Measurements from ENCODE around the gene SLC16A7. TPM values are rescaled to one million over a fixed set of nuclear protein-coding genes. Genes with fewer than 3 reads are reported as not detected.
A peak's percentile ranks its signal among the peaks of the same experiment; 100 is the strongest.

Gene SLC16A7
- total RNA-seq, 1 donor from 2014 or later, result 10.0 TPM

DNA sequence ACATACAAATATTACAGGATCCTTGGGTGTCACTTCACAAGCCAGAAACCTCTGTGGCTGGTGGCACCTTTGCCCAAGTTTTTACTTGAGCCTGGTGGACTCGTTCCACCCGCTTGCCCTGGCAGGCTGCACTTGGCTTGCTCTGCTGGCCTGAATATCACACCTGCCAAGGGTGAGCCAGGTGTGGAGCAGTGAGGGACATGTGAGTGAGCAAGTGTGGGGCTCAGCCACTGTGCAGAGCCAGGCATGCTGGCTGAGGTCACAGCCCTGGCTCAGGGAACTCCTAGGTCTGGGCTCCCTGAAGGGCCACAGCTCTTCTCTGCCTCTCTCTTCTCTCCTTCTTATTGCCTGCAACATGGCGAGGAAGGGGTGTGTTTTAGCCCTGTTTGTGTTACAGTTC lies 82.0 kb downstream of the SLC16A7 start:
- no peaks in the 10 kb centered on the region for H3K27me3 ChIP-seq (ENCODE audit: control insufficient read depth, insufficient read depth, low read length)
- TF ChIP-seq, protein P1, sequence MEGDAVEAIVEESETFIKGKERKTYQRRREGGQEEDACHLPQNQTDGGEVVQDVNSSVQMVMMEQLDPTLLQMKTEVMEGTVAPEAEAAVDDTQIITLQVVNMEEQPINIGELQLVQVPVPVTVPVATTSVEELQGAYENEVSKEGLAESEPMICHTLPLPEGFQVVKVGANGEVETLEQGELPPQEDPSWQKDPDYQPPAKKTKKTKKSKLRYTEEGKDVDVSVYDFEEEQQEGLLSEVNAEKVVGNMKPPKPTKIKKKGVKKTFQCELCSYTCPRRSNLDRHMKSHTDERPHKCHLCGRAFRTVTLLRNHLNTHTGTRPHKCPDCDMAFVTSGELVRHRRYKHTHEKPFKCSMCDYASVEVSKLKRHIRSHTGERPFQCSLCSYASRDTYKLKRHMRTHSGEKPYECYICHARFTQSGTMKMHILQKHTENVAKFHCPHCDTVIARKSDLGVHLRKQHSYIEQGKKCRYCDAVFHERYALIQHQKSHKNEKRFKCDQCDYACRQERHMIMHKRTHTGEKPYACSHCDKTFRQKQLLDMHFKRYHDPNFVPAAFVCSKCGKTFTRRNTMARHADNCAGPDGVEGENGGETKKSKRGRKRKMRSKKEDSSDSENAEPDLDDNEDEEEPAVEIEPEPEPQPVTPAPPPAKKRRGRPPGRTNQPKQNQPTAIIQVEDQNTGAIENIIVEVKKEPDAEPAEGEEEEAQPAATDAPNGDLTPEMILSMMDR (IDR thresholded peaks at IDR 0.05; ENCODE audit: insufficient read depth, low read length, severe bottlenecking), result no peak
- DNase-seq (ENCODE audit: low read depth), result no peak
- FAIRE-seq, result no peak
- no peaks in the 10 kb centered on the region for H3K36me3 ChIP-seq (ENCODE audit: control insufficient read depth, insufficient read depth, low read length)
- no peak overlapping the region for H3K4me3 ChIP-seq (ENCODE audit: low read depth, low read length)

DNA sequence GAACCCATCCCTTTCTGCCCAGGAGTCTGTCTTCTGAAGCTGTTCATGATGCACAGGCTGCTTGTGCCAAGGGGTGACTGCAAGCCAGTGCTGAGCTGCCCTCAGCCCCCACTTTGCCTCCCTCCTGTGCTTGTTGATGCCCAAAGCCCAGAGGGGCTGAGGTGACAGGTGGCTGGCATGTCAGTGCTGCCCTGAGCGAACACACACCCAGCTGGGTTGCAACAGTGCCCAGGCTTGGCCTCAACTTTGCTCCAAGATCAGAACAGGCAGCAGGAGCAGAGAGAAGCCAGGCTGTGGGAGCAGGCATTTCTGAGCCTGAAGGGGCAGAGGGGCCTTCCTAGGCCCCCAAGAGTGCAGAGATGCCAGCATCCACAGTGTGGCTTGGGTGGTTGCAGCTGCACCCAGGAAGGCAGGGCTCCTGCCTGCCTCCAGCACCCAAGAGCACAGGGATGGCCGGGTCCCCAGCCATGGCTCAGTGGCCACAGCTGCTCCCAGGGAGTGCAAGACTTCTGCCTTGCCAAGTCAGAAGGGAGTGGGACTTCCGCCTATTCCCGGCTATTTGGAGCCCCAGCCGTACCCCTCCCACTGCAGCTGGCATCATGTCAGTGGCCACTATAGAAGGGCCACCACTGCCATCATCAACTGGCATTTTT lies 83.1 kb downstream of the SLC16A7 start:
- DNase-seq (ENCODE audit: low read depth), result no peak
- Histone ChIP-seq H3K27me3 (ENCODE audit: control insufficient read depth, insufficient read depth, low read length) (no peaks in the 10 kb centered on the region), H3K36me3 (ENCODE audit: control insufficient read depth, insufficient read depth, low read length) (no peaks in the 10 kb centered on the region), H3K4me3 (ENCODE audit: low read depth, low read length) (no peak overlapping the region)
- TF ChIP-seq, protein P1 (IDR thresholded peaks at IDR 0.05; ENCODE audit: insufficient read depth, low read length, severe bottlenecking), result no peak
- no peak for FAIRE-seq

DNA sequence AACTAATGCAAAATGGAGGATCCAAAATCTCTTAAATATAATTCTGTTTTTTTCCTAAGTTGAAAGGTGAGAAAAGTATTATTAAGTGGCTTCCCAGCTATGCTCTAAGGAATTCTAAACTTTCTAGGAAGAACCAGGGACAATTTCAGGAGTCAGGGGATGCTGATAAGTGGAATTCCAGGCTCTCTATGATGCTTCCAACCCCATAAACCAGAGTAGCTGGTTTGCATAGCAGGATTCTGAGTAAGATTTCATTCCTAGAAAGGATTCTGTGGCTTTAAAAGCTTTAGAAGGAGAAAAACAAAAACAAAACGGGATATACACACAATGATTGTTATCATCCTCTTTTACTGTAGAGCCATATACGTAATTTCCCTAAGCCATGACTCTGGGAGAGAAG lies 93.9 kb downstream of the SLC16A7 start:
- no peaks in the 10 kb centered on the region for H3K27me3 ChIP-seq (ENCODE audit: control insufficient read depth, insufficient read depth, low read length)
- TF ChIP-seq, protein P1 (IDR thresholded peaks at IDR 0.05; ENCODE audit: insufficient read depth, low read length, severe bottlenecking), result no peak
- FAIRE-seq (no peak), DNase-seq (ENCODE audit: low read depth) (no peak)
- H3K36me3 ChIP-seq (ENCODE audit: control insufficient read depth, insufficient read depth, low read length), result no peaks in the 10 kb centered on the region
- H3K4me3 ChIP-seq (ENCODE audit: low read depth, low read length), result no peak overlapping the region

DNA sequence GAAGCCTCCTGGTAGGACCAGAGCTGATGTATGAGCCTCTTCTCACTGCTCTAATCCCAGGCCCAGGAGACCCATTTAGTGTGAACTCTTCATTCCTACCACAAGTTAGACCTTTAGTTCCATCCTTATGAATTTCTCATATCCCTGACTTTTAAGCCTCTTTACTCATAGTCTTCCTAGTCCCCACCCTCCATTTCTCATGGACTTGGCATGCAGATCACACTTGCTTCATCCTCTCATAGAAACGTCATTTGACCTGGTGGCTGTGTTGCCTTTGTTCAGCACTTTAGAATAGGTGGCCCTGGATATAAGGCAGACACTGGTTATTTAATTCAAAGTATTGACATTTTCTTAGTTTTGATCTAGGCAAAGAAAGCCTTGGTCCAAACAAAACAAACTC lies 99.5 kb downstream of the SLC16A7 start:
- H3K4me3 ChIP-seq (ENCODE audit: low read depth, low read length), result no peak overlapping the region
- no peaks in the 10 kb centered on the region for H3K36me3 ChIP-seq (ENCODE audit: control insufficient read depth, insufficient read depth, low read length)
- FAIRE-seq (peak; percentile 82), DNase-seq (ENCODE audit: low read depth) (peak; percentile 87)
- TF ChIP-seq, protein P1 (IDR thresholded peaks at IDR 0.05; ENCODE audit: insufficient read depth, low read length, severe bottlenecking), result no peak
- H3K27me3 ChIP-seq (ENCODE audit: control insufficient read depth, insufficient read depth, low read length), result no peaks in the 10 kb centered on the region

DNA sequence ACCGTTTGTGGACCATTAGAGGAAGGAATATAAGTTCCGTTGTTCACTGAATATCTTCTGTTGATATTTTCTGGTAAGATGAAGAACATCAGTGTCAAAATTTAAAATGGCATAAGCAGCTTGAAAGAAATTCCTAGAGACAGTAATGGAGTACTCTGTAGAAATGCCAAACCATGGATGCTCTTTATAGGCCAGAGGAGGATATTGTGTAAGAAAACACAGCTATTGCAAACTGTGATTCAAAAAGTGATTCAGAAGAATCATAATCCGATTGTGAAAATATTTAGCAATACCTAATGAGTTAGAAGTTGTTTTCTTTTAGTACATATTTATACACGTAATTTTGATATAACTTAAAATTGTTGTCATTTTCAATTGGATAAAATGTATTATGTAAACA lies 102.8 kb downstream of the SLC16A7 start:
- FAIRE-seq (no peak), DNase-seq (ENCODE audit: low read depth) (peak; percentile 93)
- TF ChIP-seq, protein P1 (IDR thresholded peaks at IDR 0.05; ENCODE audit: insufficient read depth, low read length, severe bottlenecking), result no peak
- Histone ChIP-seq H3K27me3 (ENCODE audit: control insufficient read depth, insufficient read depth, low read length) (no peaks in the 10 kb centered on the region), H3K36me3 (ENCODE audit: control insufficient read depth, insufficient read depth, low read length) (no peaks in the 10 kb centered on the region), H3K4me3 (ENCODE audit: low read depth, low read length) (no peak overlapping the region)

Measured in bronchial epithelial cell (primary cell).